ENCODE measurements around the gene IGSF8.

IGSF8 gene

DNA sequence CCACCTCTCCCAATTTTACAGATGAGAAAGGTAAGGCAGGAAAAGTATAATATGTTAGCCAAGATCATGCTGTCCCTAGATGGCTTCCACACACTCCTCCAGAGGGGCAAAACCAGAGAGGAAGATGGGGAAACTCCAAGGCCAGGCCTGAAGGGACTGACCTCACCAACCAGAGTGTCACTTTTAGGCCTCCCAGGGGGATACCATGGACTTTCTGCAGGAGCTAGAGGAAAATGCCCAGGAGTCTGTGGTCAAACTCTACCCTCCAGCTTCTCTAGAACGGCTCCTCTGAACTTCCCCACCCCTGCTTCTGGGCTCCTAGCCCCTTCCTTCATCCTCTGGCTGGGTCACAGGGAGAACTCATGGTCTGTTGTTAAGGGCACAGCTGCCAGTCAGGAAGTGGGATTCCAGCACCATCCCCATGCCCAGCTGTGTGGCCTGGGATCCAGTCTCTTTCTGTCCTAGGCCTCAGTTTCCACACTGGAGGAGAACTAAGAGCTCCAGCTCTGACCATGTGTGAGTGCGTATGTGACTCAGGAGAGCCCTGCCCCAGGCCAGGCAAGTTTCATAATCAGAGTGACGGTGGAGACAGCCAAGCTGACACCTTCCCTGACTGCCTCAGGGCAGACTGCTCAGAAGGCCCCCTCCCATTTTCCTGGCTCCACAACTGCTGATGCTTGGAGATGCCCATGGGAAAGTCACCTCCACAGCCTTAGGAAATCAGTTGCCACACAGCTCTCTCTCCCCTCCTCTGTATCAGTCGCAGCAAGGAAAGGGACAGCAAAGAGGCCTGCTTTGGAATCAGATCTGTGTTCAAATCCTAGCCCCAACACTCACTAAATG lies 1.9 kb downstream of the IGSF8 start:
- no peaks in the 10 kb centered on the region for H3K27me3 ChIP-seq (replicated peaks; ENCODE audit: control insufficient read depth, insufficient read depth, low read length)
- DNase-seq (ENCODE audit: extremely low read depth, insufficient read length) = no peak
- TF ChIP-seq, protein P1, sequence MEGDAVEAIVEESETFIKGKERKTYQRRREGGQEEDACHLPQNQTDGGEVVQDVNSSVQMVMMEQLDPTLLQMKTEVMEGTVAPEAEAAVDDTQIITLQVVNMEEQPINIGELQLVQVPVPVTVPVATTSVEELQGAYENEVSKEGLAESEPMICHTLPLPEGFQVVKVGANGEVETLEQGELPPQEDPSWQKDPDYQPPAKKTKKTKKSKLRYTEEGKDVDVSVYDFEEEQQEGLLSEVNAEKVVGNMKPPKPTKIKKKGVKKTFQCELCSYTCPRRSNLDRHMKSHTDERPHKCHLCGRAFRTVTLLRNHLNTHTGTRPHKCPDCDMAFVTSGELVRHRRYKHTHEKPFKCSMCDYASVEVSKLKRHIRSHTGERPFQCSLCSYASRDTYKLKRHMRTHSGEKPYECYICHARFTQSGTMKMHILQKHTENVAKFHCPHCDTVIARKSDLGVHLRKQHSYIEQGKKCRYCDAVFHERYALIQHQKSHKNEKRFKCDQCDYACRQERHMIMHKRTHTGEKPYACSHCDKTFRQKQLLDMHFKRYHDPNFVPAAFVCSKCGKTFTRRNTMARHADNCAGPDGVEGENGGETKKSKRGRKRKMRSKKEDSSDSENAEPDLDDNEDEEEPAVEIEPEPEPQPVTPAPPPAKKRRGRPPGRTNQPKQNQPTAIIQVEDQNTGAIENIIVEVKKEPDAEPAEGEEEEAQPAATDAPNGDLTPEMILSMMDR (IDR thresholded peaks at IDR 0.05; ENCODE audit: insufficient read depth, low read length, poor library complexity, severe bottlenecking) = no peak
- peaks cover 11% of the 10 kb centered on the region for H3K36me3 ChIP-seq (ENCODE audit: control insufficient read depth, insufficient read depth, low read length)
- H3K4me3 ChIP-seq (replicated peaks; ENCODE audit: low read depth, low read length) = no peak overlapping the region

DNA sequence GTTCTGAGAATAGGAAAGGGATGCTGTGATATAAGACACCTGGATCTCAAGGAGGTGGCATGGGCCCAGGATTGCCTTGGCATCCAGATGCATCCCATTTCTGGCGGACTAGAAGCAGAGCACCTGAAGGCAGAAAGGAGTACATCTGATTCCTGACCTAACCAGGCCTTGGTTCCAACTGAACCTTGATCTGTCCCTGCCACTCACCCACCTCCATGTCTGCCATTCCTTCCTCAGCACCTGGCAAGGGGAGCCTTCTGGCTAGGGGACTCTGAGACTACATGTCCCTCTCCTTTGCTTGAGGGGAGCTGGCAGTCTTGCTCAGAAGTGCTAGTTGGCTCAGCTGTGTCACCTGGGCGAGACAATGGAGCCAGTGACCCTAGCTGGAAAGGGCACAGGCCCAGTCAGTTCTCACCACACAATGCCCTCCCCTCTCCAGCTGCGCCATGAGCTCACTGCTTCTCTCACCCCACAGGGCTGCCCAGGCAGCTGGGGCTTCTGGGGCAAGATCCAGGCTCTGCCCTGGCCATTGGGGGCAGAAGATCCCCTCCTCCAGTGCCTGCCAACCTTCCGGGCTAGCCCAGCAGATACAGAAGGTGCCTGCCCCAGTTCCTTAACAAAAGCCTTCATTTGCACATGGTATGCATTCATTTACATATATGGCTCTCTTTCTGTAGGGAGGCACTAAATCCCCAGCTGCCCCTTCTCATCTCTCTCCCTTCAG lies 2.9 kb downstream of the IGSF8 start:
- Histone ChIP-seq H3K36me3 (ENCODE audit: control insufficient read depth, insufficient read depth, low read length) (peaks cover 12% of the 10 kb centered on the region), H3K4me3 (replicated peaks; ENCODE audit: low read depth, low read length) (no peak overlapping the region), H3K27me3 (replicated peaks; ENCODE audit: control insufficient read depth, insufficient read depth, low read length) (no peaks in the 10 kb centered on the region)
- TF ChIP-seq, protein P1 (IDR thresholded peaks at IDR 0.05; ENCODE audit: insufficient read depth, low read length, poor library complexity, severe bottlenecking) = no peak
- DNase-seq (ENCODE audit: extremely low read depth, insufficient read length) = no peak

DNA sequence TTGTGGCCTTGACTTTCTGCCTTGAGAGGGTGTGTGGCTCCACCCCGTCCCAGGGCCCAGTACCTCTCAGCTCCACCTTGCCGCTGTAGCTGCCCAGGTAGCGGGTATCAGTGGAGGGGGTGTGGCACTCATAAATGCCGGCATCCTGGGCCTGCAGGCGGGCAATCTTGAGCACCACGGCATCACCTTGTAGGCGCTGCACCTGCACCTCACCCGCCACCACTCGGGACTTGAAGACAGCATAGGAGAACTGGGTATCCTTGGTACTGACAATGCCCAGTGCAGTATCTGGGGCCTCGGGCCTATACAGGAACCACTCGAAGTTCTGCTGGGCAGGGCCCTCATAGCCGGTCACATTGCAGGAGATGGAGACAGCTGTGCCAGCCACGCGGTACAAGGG lies 3.6 kb downstream of the IGSF8 start:
- Histone ChIP-seq H3K36me3 (ENCODE audit: control insufficient read depth, insufficient read depth, low read length) (peaks cover 12% of the 10 kb centered on the region), H3K4me3 (replicated peaks; ENCODE audit: low read depth, low read length) (no peak overlapping the region), H3K27me3 (replicated peaks; ENCODE audit: control insufficient read depth, insufficient read depth, low read length) (no peaks in the 10 kb centered on the region)
- no peak for DNase-seq (ENCODE audit: extremely low read depth, insufficient read length)
- TF ChIP-seq, protein P1 (IDR thresholded peaks at IDR 0.05; ENCODE audit: insufficient read depth, low read length, poor library complexity, severe bottlenecking) = no peak

DNA sequence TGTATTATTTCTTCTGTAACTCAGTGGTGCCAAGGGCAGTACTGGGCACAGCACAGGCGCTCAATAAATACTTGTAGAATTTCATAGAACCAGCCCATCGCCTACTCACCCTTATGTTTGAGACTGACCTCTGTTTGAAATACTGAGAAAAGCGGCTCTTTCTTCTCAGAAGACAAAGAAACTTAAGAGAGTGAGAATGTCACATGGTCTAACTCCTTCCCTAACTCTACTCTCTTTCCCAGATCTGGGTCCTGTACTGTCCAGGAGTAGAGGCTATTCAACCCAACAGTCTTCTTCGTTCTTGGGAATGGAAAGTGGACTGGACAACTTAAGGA lies 4.2 kb downstream of the IGSF8 start:
- TF ChIP-seq, protein P1 (IDR thresholded peaks at IDR 0.05; ENCODE audit: insufficient read depth, low read length, poor library complexity, severe bottlenecking) = no peak
- H3K27me3 ChIP-seq (replicated peaks; ENCODE audit: control insufficient read depth, insufficient read depth, low read length) = no peaks in the 10 kb centered on the region
- H3K4me3 ChIP-seq (replicated peaks; ENCODE audit: low read depth, low read length) = no peak overlapping the region
- peaks cover 14% of the 10 kb centered on the region for H3K36me3 ChIP-seq (ENCODE audit: control insufficient read depth, insufficient read depth, low read length)
- DNase-seq (ENCODE audit: extremely low read depth, insufficient read length) = no peak

DNA sequence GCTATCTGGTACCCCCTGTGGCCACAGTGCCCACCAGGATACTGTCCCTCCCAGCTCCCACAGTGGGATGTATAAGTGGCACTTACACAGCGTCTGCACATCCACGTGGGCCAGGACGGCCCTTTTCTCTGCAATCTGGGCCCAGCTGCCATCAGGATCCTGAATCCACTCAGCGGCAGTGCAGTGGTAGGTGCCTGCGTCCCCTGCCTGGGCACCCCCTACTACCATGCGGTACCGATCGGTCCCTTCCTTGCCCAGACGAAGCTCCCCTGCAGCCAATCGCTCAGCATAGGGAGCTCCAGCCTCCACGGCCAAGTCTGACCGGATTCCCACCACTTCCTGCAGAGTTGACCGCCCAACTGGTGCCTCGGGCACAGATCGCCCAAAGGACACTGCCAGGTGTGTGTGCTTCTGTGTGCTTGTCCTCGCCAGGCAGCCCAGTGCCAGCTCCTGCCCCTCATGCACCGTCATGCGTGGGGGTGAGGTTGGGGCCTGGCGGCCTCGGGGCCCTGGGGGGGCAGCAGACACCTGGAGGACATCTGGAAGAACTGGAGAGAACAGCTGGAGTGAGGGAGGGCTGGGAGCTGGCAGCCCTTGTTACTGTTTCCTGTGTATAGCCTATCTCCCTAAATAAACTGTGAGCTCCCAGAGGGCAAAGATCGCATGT lies 4.7 kb downstream of the IGSF8 start:
- no peak overlapping the region for H3K4me3 ChIP-seq (replicated peaks; ENCODE audit: low read depth, low read length)
- peaks cover 14% of the 10 kb centered on the region for H3K36me3 ChIP-seq (ENCODE audit: control insufficient read depth, insufficient read depth, low read length)
- no peak for DNase-seq (ENCODE audit: extremely low read depth, insufficient read length)
- TF ChIP-seq, protein P1 (IDR thresholded peaks at IDR 0.05; ENCODE audit: insufficient read depth, low read length, poor library complexity, severe bottlenecking) = no peak
- no peaks in the 10 kb centered on the region for H3K27me3 ChIP-seq (replicated peaks; ENCODE audit: control insufficient read depth, insufficient read depth, low read length)

Measured in GM06990 (cell line).